CD1c-positive myeloid dendritic cell (primary cell): ENCODE results near the gene PTPRB.

Source experiments
- DNase-seq: peaks from one replicate; pipeline ENCODE4 v3.0.0-alpha.2; 2016; ENCODE audit errors: extremely low spot score

PTPRB gene

DNA sequence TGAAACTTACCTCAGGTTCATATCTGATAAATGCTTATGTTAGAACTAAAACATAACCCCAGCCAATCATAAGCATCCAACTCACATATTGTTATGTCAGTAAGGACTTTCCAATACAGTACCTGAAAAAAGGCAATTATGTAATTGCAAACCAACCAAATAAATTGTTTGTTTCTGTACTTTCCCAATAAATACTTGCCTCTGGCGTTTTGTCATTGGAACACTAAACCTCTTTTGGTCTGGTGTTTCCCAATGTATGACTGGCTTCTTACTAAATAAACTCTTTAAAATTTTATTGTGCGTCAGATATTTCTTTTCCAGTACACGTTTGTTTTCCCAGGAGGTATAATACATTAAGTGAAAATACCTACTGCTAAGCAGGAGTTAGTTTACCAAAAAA is 6.7 kb upstream of the PTPRB start:
- DNase-seq, result no peak

DNA sequence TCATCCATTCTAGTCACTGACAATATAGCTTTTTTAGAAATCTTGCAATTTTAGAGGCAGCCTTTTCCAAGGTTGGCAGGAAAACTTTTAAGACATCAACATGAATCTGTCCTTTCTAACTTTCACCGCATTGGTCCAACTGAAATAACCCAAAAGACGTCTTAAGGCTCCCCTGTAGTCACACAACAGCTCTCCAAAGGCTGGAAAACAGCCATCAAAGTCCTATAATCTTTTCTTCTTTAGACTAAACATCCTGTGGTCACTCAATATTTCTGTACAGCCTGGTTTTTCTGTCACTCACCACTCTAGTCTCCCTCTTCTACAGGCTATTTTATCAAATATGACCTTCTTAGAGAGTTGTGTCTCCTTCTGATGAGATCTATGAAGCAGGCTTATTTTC is 4.5 kb upstream of the PTPRB start:
- no peak for DNase-seq

DNA sequence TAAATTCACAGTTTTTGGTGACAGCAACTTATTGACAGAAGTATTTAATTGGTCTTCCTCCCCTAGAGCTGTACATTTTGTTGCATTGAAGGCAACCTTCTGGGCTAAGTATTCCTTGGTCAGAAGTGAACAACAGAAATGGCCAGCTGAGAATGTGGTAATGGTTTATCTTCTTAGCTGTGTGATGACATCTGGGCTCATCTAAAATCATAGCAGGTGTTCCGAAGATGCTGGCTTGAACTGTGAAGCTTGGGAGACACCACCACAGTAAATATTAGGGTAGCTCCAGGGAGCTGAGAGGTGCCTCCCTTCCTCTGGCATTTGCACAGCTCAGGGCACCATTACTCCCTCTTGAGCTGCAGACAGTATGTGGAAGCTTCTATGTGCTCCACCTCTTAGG is 3.7 kb upstream of the PTPRB start:
- no peak for DNase-seq

GRCh38 chr12:70639535-70639934 is 2.3 kb upstream of the PTPRB start:
- DNase-seq, result no peak

DNA sequence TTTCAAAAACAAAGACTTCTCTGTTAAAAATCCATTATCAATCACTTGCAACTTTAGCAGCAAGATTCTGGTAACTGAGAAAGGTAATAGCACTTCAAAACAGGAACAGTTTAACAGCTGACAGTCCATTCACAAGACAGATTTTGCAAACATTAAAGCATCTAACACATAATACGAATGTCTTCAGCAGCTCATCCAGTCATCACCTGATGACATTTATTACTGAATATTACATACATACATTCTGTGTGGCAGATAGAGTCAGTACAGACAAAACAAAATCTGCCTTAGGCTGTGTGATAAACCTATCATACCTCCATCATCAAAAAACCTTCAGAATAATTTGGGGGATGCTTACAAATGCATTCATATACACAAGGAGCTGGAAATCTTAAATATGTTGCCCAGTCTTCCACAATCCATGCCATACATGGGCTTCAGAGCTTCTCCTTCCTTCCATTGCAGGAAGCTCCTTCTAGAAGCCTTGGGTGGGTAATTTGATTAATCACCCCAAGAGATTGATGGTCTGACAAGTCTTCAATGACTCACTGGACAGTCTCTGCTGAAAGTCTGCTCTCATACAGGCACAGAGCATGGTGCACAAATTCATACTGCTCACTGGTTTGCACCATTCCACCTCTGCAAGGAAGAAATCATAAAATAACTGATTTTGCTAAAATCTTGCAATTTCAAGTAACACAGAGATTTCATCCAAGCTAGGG is 1.6 kb upstream of the PTPRB start:
- DNase-seq, result no peak

DNA sequence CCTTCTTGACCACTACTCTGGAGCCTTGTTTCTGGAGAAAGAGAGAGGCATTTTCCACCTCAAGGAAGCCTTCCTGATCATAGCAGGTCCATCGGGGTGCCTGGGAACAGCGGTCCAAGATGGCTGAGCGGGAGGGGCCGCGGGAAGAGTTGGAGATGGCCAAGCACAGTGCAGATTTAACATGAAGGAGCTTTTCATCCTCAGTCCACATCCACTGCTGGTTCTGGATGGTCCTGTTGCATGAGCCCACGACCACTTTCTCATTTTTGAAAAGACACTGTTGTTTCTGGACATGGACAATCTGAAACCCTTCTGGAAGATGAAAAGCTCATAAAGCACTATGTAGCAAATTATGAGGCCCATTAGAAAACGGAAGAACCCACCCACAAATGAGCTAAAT is 1.5 kb downstream of the PTPRB start:
- DNase-seq, result no peak

DNA sequence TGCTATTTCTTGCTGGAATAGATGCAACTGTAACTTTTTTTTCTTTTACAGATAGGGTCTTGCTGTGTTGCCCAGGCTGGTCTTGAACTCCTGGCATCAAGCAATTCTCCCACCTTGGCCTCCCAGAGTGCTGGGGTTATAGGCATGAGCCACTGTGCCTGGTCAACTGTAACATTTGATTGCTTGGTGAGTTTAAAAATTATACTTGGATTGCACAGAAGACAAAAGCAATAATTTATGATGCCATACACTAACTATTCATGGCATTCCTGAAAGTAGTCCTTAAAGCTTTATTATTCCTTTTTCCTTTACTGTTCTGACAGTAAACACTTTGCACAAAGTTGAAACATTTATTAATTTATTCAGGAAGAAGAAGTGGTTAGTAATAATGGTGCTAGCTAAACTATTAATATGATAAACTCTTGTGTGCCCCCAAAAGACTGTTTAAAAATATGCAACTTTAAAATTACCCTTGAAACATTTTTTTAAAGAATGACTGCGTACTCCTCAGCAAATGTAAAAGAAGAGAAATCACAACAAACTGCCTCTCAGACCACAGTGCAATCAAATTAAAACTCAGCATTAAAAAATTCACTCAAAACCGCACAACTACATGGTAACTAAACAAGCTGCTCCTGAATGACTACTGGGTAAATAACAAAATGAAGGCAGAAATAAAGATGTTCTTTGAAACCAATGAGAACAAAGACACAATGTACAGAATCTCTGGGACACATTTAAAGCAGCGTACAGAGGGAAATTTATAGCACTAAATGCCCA is 8.3 kb downstream of the PTPRB start:
- no peak for DNase-seq

- DNase-seq, result no peak
Measured at GRCh38 chr12:70627677-70628076, 9.6 kb downstream of the PTPRB start.

DNA sequence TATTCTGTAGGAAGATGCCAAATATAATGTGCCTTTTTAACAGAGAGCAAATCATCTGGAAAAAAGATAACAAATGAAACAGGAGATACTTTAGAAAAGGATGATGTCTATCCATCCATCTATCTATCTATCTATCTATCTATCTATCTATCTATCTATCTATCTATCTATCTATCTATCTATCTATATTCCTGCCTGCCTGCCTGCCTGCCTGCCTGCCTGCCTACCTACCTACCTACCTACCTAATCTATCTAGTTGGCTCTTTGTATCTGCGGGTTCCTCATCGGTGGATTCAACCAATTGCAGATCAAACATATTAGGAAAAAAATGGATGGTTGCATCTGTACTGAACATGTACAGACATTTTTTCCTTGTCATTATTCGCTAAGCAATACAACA is 11.0 kb downstream of the PTPRB start:
- no peak for DNase-seq

GRCh38 chr12:70619471-70620152 is 17.6 kb downstream of the PTPRB start:
- no peak for DNase-seq

GRCh38 chr12:70618371-70618770 is 18.9 kb downstream of the PTPRB start:
- DNase-seq, result no peak

GRCh38 chr12:70617450-70617849 is 19.8 kb downstream of the PTPRB start:
- DNase-seq, result no peak

DNA sequence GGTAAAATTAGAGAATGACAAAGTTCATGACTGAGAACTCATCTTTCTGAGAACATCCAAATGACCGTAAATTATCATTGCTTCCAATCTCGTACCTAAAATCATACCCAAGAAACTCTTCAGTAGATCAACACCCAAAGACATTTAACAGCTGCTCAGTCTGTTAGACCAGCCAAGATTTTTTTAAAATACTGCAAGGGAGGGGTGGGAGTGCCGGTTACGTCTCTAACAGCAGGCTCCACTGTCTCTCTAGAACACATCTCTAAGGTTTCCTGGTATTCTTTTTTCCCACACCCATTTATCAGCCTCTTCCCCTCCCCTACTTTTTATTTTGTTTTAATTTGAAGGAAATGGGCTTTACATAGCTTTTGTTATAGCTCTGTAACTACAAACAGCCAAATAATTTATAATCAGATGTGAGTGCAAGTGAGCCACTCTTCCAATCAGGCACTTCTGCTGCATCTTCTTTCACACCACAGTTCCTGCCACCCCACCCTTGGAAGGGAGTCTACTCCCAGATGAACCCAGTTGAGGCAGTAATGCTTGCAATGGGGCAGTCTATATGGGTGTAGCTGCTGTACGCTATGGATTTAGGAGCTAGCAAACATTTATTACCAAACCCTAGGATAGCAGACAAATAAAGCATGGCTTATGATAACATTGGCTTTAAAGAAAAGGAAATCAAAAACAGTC is 21.9 kb downstream of the PTPRB start:
- DNase-seq, result no peak

DNA sequence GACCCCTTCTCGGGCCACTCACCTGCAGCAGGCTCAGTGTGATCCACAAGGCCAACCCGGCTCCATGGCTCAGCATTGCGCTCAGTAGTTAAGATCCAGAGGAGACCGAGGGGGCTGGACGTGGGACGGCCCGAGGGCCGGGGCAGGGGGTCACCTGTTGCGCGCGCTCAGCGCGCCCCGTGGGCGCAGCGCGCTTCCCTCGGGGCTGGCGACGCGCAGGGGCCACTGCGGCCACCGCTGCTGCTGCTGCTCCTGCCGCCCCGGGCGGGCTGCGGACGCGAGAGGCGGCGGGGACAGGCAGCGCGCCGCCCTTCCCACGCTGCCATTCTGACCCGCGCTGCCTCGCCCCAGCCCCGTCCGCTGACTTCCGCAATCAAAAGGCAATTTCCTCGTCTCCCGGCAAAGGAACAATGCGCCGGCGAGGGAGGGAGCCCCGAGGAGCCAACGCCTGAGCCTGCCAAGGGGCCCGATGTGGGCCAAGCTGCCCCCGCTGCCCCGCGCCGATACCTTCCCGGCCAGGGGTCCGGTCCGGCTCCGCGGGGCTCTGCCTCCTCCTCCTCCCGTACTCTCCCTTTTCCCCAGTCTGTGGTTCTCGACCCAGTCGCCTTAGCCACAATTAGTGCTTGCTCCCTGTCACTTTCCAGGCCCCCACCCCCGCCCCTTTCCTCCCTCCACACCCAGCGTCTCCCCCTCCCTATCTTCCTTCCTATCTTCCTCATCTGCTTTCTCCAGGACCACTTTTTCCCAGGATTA is 27.3 kb downstream of the PTPRB start:
- DNase-seq, result peak; percentile 64

- DNase-seq, result no peak
Measured at GRCh38 chr12:70609203-70609602, 28.0 kb downstream of the PTPRB start.

DNA sequence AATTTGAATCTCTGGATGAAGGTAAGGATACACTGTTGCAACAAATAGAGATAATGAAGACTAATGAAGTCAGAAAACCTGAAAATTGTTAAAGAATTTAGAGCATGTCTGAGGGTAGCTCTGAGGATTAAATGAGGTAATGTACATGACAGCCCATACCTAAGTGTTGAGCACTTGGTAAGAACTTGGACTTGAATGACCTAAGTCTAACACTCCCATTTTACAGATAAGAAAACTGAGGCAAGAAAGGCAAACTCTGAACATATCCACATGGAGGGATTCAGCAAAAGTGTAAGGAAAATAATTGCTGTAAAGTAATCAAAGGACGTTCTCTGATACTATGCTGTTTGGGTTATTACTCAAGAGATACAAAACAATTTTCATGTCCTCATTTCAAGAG is 29.0 kb downstream of the PTPRB start:
- DNase-seq, result no peak

GRCh38 chr12:70607107-70607506 is 30.1 kb downstream of the PTPRB start:
- no peak for DNase-seq

- no peak for DNase-seq
Measured at GRCh38 chr12:70605976-70606375, 31.3 kb downstream of the PTPRB start.

DNA sequence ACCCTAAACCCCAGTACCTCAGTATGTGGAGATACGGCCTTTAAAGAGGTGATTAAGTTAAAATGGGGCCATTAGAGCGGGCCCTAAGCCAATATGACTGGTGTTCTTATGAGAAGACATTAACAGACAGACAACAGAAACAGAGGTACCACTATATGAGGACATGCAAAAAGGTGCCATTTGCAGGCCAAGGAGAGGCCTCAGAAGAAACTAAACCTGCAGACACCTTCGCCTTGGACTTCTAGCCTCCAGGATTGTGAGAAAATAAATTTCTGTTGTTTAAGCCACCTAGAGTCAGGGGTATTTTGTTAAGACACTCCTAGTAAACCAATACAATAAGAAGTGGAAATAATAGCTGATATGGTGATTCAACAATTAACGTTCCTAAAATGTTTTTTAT is 32.6 kb downstream of the PTPRB start:
- DNase-seq, result no peak

DNA sequence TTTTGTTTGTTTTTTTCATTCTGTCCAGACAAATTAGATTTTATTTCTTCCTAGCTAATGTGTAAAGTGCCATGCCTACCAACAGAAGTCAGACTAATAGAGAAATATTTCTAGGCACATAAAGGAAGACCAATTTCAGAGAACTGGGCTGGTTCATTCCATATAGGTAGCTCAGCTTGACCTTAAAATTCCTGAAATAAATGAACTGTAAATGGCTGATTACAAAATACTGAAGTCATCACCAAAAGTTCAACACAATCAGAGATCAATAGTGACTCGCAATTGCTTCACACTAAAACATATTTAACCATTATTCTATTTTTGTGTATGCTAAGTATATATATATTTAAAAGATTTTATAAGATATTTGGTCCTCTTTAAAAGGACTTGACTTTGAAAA is 34.2 kb downstream of the PTPRB start:
- no peak for DNase-seq

DNA sequence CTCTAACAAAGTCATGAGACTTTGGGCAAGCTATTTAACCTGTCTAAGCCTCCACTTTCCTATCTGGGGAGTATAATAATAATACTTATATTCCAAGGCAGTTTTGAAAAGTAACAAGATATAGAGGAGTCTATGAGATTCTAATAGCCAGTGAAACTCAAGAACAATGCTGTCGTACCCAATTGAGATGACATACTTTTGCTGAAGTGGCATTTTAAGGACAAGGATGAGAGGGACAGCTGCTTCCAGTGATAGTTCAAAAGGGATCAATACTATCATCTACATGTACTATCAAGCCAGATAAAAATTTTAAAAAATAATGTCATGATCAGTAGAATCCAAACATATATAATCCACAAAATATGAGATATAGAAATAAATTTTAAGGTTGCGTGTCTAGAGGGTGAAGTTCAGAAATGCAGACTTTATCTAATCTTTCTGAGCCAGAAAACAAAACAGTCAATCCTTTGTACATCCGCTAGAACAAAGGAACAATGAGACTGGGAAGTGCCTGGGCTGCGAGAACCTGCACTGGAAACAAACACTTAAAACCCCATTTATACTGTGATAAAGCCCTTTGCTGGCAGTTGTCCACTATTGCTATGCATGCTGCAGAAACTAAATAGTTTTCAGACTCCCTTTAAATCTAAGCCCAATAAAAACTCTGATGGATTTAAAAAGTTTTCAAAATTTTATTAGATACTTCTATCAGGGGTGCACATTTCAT is 38.6 kb downstream of the PTPRB start:
- no peak for DNase-seq
